Activated B cell treated with CpG ODN at 0.5 μM for 24 hours (primary cell): ENCODE data around the gene FAAP24. TPM values are rescaled to one million over a fixed set of nuclear protein-coding genes. Genes with fewer than 3 reads are reported as not detected.
"Not testable (repeated sequence)": the region's sequence is repeated elsewhere in the genome, so short reads cannot be mapped to it uniquely, and the experiment has no call there.

ENCODE experiments used
- ATAC-seq: fragments of 200-7000 bp; cut with Tn5 transposase; one replicate; pipeline ENCODE4 v1.10.0; 2021; ENCODE audit warnings: low read depth, mild to moderate bottlenecking, moderate library complexity
- CTCF ChIA-PET: fragments of 350-600 bp; sonication (Branson Sonifier 250); formaldehyde crosslinking; loops from one replicate; lab custom pipeline; 2021; ENCODE audit warnings: antibody characterized with exemption; lab: Charles Lee
- POLR2A ChIA-PET: fragments of 350-600 bp; sonication (Branson Sonifier 250); formaldehyde crosslinking; loops from one replicate; lab custom pipeline; 2021; ENCODE audit warnings: antibody characterized with exemption; lab: Charles Lee
- DNase-seq: peaks from one replicate; pipeline ENCODE4 v3.0.0; 2022
- H3K27ac Mint-ChIP-seq: one replicate; pipeline ENCODE4 v1.8.0; 2020; ENCODE audit warnings: mixed read lengths
- H3K27me3 Mint-ChIP-seq: one replicate; pipeline ENCODE4 v1.8.0; 2021; ENCODE audit warnings: mixed read lengths
- H3K36me3 Mint-ChIP-seq: one replicate; pipeline ENCODE4 v1.8.0; 2021; ENCODE audit warnings: low read depth, mixed read lengths
- H3K4me1 Mint-ChIP-seq: one replicate; pipeline ENCODE4 v1.8.0; 2021; ENCODE audit warnings: mixed read lengths
- H3K4me3 Mint-ChIP-seq: one replicate; pipeline ENCODE4 v1.8.0; 2020; ENCODE audit warnings: mild to moderate bottlenecking, mixed read lengths
- H3K9me3 Mint-ChIP-seq: one replicate; pipeline ENCODE4 v1.8.0; 2020; ENCODE audit warnings: mixed read lengths
- CTCF ChIP-seq: fragments of 200-600 bp; IDR thresholded peaks from one replicate; pipeline ENCODE4 v1.8.0; 2022; ENCODE audit warnings: antibody characterized with exemption, mild to moderate bottlenecking
- intact Hi-C: fragments of 100-400 bp; cut with micrococcal nuclease; formaldehyde crosslinking; loops from one replicate; pipeline ENCODE4 v1.15.1; 2024
- total RNA-seq: library from RNA; stranded (reverse); gene quantifications from 2 replicates; pipeline ENCODE4 v1.2.3, GENCODE V29; 2022

FAAP24 gene
- total RNA-seq, 1 donor from 2014 or later: 3.7 TPM

GRCh38 chr19:33000910-33001309 lies 28.9 kb downstream of the FAAP24 start:
- ATAC-seq (no peak), DNase-seq (no peak)
- H3K27ac Mint-ChIP-seq: no peak overlapping the region
- no peaks in the 10 kb centered on the region for H3K27me3 Mint-ChIP-seq
- H3K4me1 Mint-ChIP-seq: peaks cover 4% of the 10 kb centered on the region
- peaks cover 9% of the 10 kb centered on the region for H3K36me3 Mint-ChIP-seq
- no peaks in the 10 kb centered on the region for H3K9me3 Mint-ChIP-seq
- TF ChIP-seq CTCF: no peak
- intact Hi-C loops: no loop called here
- POLR2A ChIA-PET: no interaction called here
- no peak overlapping the region for H3K4me3 Mint-ChIP-seq
- CTCF ChIA-PET: no interaction called here

GRCh38 chr19:33002126-33002865 lies 30.3 kb downstream of the FAAP24 start:
- intact Hi-C loops, DNase-seq, H3K4me1 Mint-ChIP-seq, H3K27me3 Mint-ChIP-seq, POLR2A ChIA-PET, H3K27ac Mint-ChIP-seq, ATAC-seq, H3K4me3 Mint-ChIP-seq, H3K9me3 Mint-ChIP-seq, CTCF ChIA-PET, H3K36me3 Mint-ChIP-seq: not testable (repeated sequence)

GRCh38 chr19:33003424-33004024 lies 31.5 kb downstream of the FAAP24 start:
- H3K36me3 Mint-ChIP-seq, DNase-seq, H3K4me3 Mint-ChIP-seq, H3K27ac Mint-ChIP-seq, intact Hi-C loops, H3K9me3 Mint-ChIP-seq, ATAC-seq, CTCF ChIA-PET, H3K4me1 Mint-ChIP-seq, POLR2A ChIA-PET, H3K27me3 Mint-ChIP-seq: not testable (repeated sequence)

- H3K27me3 Mint-ChIP-seq: no peaks in the 10 kb centered on the region
- H3K4me3 Mint-ChIP-seq: no peak overlapping the region
- ChIA-PET CTCF (no interaction called here), POLR2A (no interaction called here)
- H3K36me3 Mint-ChIP-seq: peaks cover 11% of the 10 kb centered on the region
- no peaks in the 10 kb centered on the region for H3K9me3 Mint-ChIP-seq
- no peak for DNase-seq
- no peak for ATAC-seq
- intact Hi-C loops: no loop called here
- H3K4me1 Mint-ChIP-seq: peaks cover 3% of the 10 kb centered on the region
- H3K27ac Mint-ChIP-seq: no peak overlapping the region
- TF ChIP-seq CTCF: no peak
Observed at GRCh38 chr19:33005440-33005839, 33.4 kb downstream of the FAAP24 start.

- DNase-seq: no peak
Observed at GRCh38 chr19:33008738-33009137, 36.7 kb downstream of the FAAP24 start.

GRCh38 chr19:33010891-33011290 lies 38.8 kb downstream of the FAAP24 start:
- H3K27me3 Mint-ChIP-seq, H3K4me3 Mint-ChIP-seq, POLR2A ChIA-PET, CTCF ChIA-PET, DNase-seq, H3K27ac Mint-ChIP-seq, H3K9me3 Mint-ChIP-seq, H3K4me1 Mint-ChIP-seq, ATAC-seq, intact Hi-C loops: not testable (repeated sequence)
- peaks cover 22% of the 10 kb centered on the region for H3K36me3 Mint-ChIP-seq

More at GRCh38 chr19:33008738-33009137, 36.7 kb downstream of the FAAP24 start:
- CTCF ChIA-PET: no interaction called here
- Mint-ChIP-seq H3K9me3 (no peaks in the 10 kb centered on the region), H3K27me3 (no peaks in the 10 kb centered on the region), H3K27ac (no peak overlapping the region), H3K4me3 (no peak overlapping the region), H3K4me1 (no peaks in the 10 kb centered on the region), H3K36me3 (peaks cover 22% of the 10 kb centered on the region)
- no peak for TF ChIP-seq CTCF
- no peak for ATAC-seq
- POLR2A ChIA-PET: no interaction called here
- intact Hi-C loops: no loop called here
